RWPE2 (cell line): ENCODE measurements around the gene KRT84.

ENCODE experiments used
- ATAC-seq: fragments of 200-7000 bp; cut with Tn5 transposase; 3 replicates; pipeline ENCODE4 v1.9.1; 2021; ENCODE audit warnings: low read depth
- DNase-seq: peaks from one replicate; pipeline ENCODE4 v3.0.0-alpha.2; 2020; ENCODE audit warnings: low spot score
- H3K27ac ChIP-seq: fragments of 450-650 bp; 2 replicates; pipeline ENCODE4 v1.5.1; 2017; ENCODE audit warnings: mild to moderate bottlenecking; ENCODE audit not compliant: poor library complexity, severe bottlenecking
- H3K27me3 ChIP-seq: fragments of 250-450 bp; sonication (Bioruptor Pico); 2 replicates; pipeline ENCODE4 v1.5.1; 2021; ENCODE audit warnings: mild to moderate bottlenecking, moderate library complexity; ENCODE audit not compliant: insufficient read depth, poor library complexity, severe bottlenecking
- H3K36me3 ChIP-seq: fragments of 250-450 bp; sonication (Bioruptor Pico); 2 replicates; pipeline ENCODE4 v1.5.1; 2020; ENCODE audit warnings: low read depth, mild to moderate bottlenecking, moderate library complexity
- H3K4me1 ChIP-seq: fragments of 250-450 bp; sonication (Bioruptor Pico); 2 replicates; pipeline ENCODE4 v1.5.1; 2021; ENCODE audit warnings: mild to moderate bottlenecking, moderate library complexity; ENCODE audit not compliant: insufficient read depth, poor library complexity, severe bottlenecking
- H3K4me3 ChIP-seq: fragments of 250-450 bp; sonication (Bioruptor Pico); 2 replicates; pipeline ENCODE4 v1.5.1; 2021; ENCODE audit warnings: mild to moderate bottlenecking, moderate library complexity; ENCODE audit not compliant: severe bottlenecking
- H3K9me3 ChIP-seq: fragments of 250-450 bp; sonication (Bioruptor Pico); 2 replicates; pipeline ENCODE4 v1.5.1; 2021; ENCODE audit warnings: mild to moderate bottlenecking, moderate library complexity; ENCODE audit not compliant: severe bottlenecking
- TF ChIP-seq, protein P1 (sequence below): fragments of 450-650 bp; IDR thresholded peaks from one replicate; pipeline ENCODE4 v1.5.1; 2017; ENCODE audit warnings: mild to moderate bottlenecking, moderate library complexity; ENCODE audit not compliant: poor library complexity, severe bottlenecking

KRT84 gene

DNA sequence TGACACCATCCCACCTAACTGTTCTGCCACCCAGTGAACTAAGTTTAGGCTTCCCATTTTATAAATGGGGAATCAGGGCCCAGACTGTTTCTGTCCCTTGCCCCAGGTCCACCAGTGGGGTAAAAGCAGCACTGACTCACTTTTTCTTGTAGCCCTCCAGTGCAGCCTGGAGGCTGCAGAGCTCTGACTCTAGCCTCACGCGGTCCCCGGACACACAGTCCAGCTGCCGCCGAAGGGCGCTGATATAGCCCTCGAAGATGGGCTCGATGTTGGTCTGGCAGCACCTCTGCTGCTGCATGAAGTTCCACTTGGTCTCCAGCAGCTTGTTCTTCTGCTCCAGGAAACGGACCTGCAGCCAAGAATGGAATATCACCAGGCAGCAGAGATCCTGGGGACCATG lies 18.1 kb upstream of the KRT84 start:
- Histone ChIP-seq H3K27ac (no peak overlapping the region), H3K4me3 (no peak overlapping the region), H3K36me3 (no peaks in the 10 kb centered on the region), H3K9me3 (no peaks in the 10 kb centered on the region), H3K27me3 (no peaks in the 10 kb centered on the region), H3K4me1 (no peaks in the 10 kb centered on the region)
- DNase-seq: no peak
- no peak for ATAC-seq
- TF ChIP-seq, protein P1, sequence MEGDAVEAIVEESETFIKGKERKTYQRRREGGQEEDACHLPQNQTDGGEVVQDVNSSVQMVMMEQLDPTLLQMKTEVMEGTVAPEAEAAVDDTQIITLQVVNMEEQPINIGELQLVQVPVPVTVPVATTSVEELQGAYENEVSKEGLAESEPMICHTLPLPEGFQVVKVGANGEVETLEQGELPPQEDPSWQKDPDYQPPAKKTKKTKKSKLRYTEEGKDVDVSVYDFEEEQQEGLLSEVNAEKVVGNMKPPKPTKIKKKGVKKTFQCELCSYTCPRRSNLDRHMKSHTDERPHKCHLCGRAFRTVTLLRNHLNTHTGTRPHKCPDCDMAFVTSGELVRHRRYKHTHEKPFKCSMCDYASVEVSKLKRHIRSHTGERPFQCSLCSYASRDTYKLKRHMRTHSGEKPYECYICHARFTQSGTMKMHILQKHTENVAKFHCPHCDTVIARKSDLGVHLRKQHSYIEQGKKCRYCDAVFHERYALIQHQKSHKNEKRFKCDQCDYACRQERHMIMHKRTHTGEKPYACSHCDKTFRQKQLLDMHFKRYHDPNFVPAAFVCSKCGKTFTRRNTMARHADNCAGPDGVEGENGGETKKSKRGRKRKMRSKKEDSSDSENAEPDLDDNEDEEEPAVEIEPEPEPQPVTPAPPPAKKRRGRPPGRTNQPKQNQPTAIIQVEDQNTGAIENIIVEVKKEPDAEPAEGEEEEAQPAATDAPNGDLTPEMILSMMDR: no peak

DNA sequence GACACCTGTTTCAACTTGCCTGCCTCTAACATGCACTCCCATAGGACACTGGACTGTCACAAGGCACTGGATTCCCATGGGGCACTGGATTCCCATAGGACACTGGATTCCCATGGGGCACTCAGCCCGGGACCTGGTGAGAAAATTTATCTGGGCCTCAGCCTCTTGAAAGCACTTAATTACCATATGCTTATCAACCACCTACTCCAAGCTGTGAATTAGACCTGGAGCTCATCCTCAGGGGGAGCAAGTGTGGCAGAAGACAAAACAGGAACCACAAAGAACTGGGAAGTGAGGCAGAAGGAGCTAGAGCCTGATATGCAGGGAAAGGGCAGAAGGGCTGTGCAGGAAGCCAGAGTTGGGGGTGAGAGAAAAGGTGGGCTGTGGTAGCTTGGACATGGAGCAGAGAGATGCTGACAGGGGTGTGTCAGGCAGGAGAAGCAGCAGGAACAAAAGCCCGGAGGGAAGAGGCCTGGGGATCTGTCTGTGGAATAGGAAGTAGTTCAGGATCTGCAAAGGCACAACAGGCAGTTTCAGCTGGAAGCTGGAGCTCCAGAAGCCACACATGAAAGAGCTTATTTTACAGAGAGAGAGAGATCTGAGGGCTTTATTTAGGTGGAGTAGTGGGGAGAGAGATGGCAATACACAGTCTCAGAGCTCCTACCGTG lies 17.6 kb upstream of the KRT84 start:
- H3K4me1 ChIP-seq: no peaks in the 10 kb centered on the region
- TF ChIP-seq, protein P1: no peak
- ATAC-seq: no peak
- no peak overlapping the region for H3K27ac ChIP-seq
- no peak overlapping the region for H3K4me3 ChIP-seq
- no peaks in the 10 kb centered on the region for H3K9me3 ChIP-seq
- no peaks in the 10 kb centered on the region for H3K36me3 ChIP-seq
- no peaks in the 10 kb centered on the region for H3K27me3 ChIP-seq
- DNase-seq: no peak

DNA sequence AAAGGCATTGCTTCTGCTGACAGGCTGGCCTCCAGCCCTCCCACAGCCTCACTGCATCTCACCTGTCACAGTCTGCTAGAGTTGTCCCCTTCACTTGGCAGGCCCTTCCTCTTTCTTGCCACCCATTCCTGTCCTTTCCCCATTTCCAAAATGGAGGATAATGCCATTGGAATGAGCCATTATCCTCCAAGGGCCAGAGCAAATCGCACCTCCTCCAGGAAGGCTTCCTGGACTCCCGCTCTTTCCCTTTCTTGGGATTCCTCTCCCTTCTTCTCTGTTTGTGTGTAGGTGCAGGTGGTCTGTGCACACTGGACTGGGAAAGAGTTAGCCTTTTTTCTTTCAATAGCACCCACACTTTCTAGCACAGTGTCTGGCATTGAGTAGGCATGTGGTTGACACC lies 16.9 kb upstream of the KRT84 start:
- no peak overlapping the region for H3K4me3 ChIP-seq
- H3K36me3 ChIP-seq: no peaks in the 10 kb centered on the region
- ATAC-seq (no peak), DNase-seq (no peak)
- no peak overlapping the region for H3K27ac ChIP-seq
- H3K27me3 ChIP-seq: no peaks in the 10 kb centered on the region
- no peaks in the 10 kb centered on the region for H3K9me3 ChIP-seq
- TF ChIP-seq, protein P1: no peak
- no peaks in the 10 kb centered on the region for H3K4me1 ChIP-seq

DNA sequence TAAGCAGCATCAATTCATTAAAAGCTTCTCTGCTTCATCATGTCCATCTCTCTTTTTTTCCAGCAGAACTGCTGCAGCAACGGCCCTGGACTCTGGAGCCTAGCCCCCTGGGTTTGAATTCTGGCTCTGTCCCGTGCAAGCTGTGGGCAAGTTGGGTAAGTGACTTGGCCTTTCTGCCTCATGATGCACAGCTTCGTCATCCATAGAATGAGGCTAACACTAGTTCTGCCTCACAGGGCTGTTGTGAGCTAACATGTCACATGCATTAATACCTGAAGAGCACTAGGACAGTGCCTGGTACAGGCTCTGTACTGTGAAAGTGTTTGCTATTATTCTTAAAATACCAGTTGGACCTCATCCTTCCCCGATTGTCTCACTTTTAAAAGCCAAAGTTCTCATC lies 16.5 kb upstream of the KRT84 start:
- no peaks in the 10 kb centered on the region for H3K4me1 ChIP-seq
- no peak overlapping the region for H3K4me3 ChIP-seq
- no peaks in the 10 kb centered on the region for H3K9me3 ChIP-seq
- no peak for ATAC-seq
- H3K27me3 ChIP-seq: no peaks in the 10 kb centered on the region
- TF ChIP-seq, protein P1: no peak
- H3K27ac ChIP-seq: no peak overlapping the region
- H3K36me3 ChIP-seq: no peaks in the 10 kb centered on the region
- DNase-seq: no peak

DNA sequence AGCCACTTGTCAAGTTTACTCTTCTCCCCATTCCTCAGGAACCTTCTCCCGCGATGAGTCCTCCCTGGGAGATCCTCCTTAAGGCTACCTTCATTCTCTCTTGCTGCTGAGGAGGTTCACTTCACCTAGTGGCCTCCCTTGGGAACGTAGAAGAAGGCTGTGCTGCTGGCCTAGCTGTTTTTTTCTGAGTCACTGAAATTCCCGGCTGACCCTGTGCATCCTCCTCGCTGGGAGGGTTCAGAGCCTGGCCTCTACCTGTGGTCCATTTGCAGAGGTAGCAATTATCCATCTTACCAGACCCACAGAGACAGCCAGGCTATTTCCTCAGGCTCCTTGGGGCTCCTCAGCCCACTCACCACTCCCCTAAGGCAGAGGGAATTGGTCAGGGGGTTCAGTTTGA lies 16.1 kb upstream of the KRT84 start:
- H3K9me3 ChIP-seq: no peaks in the 10 kb centered on the region
- no peak for ATAC-seq
- DNase-seq: no peak
- TF ChIP-seq, protein P1: no peak
- no peaks in the 10 kb centered on the region for H3K27me3 ChIP-seq
- no peaks in the 10 kb centered on the region for H3K4me1 ChIP-seq
- no peak overlapping the region for H3K4me3 ChIP-seq
- H3K36me3 ChIP-seq: no peaks in the 10 kb centered on the region
- no peak overlapping the region for H3K27ac ChIP-seq
